Measurements from ENCODE around the gene VEPH1.
"Not testable (repeated sequence)": the region's sequence is repeated elsewhere in the genome, so short reads cannot be mapped to it uniquely, and the experiment has no call there.

VEPH1 gene

GRCh38 chr3:157348304-157349075 is 154.7 kb downstream of the VEPH1 start:
- not testable (repeated sequence) for DNase-seq (ENCODE audit: low spot score)

- no peak for DNase-seq (ENCODE audit: low spot score)
These were observed 155.5 kb downstream of the VEPH1 start for GRCh38 chr3:157347577-157348303.

GRCh38 chr3:157336252-157337009 is 166.8 kb downstream of the VEPH1 start:
- no peak for DNase-seq (ENCODE audit: low spot score)

- no peak for DNase-seq (ENCODE audit: low spot score)
These were observed 167.8 kb downstream of the VEPH1 start for GRCh38 chr3:157335233-157336076.

- DNase-seq (ENCODE audit: low spot score): no peak
These were observed 169.6 kb downstream of the VEPH1 start for GRCh38 chr3:157333551-157333991.

GRCh38 chr3:157330206-157330605 is 173.0 kb downstream of the VEPH1 start:
- no peak for DNase-seq (ENCODE audit: low spot score)

GRCh38 chr3:157329551-157329950 is 173.7 kb downstream of the VEPH1 start:
- DNase-seq (ENCODE audit: low spot score): no peak

GRCh38 chr3:157327837-157328236 is 175.4 kb downstream of the VEPH1 start:
- DNase-seq (ENCODE audit: low spot score): no peak

- DNase-seq (ENCODE audit: low spot score): no peak
These were observed 176.2 kb downstream of the VEPH1 start for GRCh38 chr3:157327018-157327417.

GRCh38 chr3:157324869-157325268 is 178.3 kb downstream of the VEPH1 start:
- DNase-seq (ENCODE audit: low spot score): not testable (repeated sequence)

- no peak for DNase-seq (ENCODE audit: low spot score)
These were observed 179.9 kb downstream of the VEPH1 start for GRCh38 chr3:157323360-157323759.

GRCh38 chr3:157319672-157320071 is 183.5 kb downstream of the VEPH1 start:
- DNase-seq (ENCODE audit: low spot score): no peak

- no peak for DNase-seq (ENCODE audit: low spot score)
These were observed 184.5 kb downstream of the VEPH1 start for GRCh38 chr3:157318639-157319288.

GRCh38 chr3:157317895-157318294 is 185.3 kb downstream of the VEPH1 start:
- no peak for DNase-seq (ENCODE audit: low spot score)

- no peak for DNase-seq (ENCODE audit: low spot score)
These were observed 190.0 kb downstream of the VEPH1 start for GRCh38 chr3:157313186-157313585.

GRCh38 chr3:157312376-157312745 is 190.9 kb downstream of the VEPH1 start:
- no peak for DNase-seq (ENCODE audit: low spot score)

- no peak for DNase-seq (ENCODE audit: low spot score)
These were observed 191.4 kb downstream of the VEPH1 start for GRCh38 chr3:157311633-157312375.

GRCh38 chr3:157310329-157311052 is 192.7 kb downstream of the VEPH1 start:
- no peak for DNase-seq (ENCODE audit: low spot score)

- no peak for DNase-seq (ENCODE audit: low spot score)
These were observed 196.7 kb downstream of the VEPH1 start for GRCh38 chr3:157306502-157306901.

- no peak for DNase-seq (ENCODE audit: low spot score)
These were observed 197.8 kb downstream of the VEPH1 start for GRCh38 chr3:157305392-157305791.
